CD4-positive, alpha-beta T cell treated with Interleukin-2 at 100 ng/mL for 4 hours (primary cell): Measurements from ENCODE around the gene UNC13A.
"Not testable (repeated sequence)": the region's sequence is repeated elsewhere in the genome, so short reads cannot be mapped to it uniquely, and the experiment has no call there.

Source experiments
- DNase-seq: peaks from one replicate; pipeline ENCODE4 v3.0.0-alpha.2; 2020; ENCODE audit warnings: low spot score

Gene UNC13A

GRCh38 chr19:17570291-17570690 lies 117.9 kb downstream of the UNC13A start:
- not testable (repeated sequence) for DNase-seq

DNA sequence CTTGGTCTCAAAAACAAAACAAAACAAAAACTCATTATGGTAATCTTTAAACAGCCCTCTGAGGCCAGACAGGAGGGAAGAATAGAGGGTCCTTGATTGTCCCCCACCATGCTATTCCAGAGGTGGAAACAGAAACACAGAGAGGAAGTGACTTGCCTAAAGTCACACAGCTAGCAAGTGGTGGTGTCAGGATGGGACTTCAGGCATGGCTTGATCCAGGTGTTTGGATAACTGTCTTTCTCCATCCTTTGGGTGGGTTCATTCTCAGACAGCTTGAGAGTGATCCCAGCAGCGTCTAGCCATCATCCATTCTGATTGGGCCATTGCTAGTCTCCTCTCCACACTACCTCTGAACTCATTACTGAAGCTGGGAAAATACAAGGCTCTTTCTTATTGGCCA lies 120.2 kb downstream of the UNC13A start:
- no peak for DNase-seq

DNA sequence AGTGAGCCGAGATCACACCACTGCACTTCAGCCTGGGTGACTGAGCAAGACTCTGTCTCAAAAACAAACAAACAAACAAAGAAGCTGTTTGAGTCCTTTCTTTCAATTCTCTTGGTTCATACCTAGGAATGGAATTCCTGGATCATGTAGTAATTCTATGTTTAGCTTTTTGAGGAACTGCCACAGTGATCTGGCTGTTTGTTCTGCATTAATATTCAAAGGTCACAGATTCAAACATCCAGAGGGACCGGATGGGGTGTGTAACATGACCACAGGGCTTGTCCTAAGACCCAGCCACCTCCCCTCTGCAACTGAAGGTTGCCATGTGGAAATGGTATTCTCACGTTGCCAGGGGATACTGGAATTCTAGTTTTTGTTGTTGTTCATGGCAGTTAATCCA lies 122.5 kb downstream of the UNC13A start:
- no peak for DNase-seq

DNA sequence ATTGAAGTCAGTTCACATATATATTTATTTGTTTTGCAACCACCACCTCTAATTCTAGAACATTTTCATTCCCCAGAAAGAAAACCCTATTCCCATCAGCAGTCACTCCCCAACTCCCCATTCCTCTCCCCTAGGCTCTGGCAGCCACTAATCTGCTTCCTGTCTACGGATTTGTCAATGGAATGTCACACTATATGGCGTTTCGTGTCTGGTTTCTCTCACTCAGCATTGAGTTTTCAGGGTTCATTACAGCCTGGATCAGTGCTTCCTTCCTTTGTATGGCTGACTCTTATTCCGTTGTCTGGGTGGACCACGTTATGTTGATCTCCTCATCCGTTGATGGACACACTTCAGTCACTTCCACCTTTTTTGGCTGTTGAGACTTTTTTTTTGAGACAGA lies 123.4 kb downstream of the UNC13A start:
- DNase-seq = no peak

- DNase-seq = no peak
These were observed 125.6 kb downstream of the UNC13A start for GRCh38 chr19:17562561-17562960.

DNA sequence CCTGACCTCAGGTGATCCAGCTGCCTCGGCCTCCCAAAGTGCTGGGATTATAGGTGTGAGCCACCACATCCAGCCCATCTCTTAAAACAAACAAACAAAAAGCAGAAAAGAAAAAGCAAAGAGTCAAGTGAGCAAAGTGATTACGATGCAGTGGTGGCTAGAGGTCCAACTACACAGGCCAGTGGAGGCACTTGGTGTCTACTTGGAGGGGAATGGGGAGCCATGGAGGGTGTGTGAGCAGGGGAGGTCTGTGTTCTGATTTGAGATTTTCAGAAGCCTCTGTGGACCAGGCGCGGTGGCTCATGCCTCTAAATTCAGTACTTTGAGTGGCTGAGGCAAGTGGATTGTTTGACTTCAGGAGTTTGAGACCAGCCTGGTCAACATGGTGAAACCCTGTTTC lies 126.1 kb downstream of the UNC13A start:
- DNase-seq = no peak

DNA sequence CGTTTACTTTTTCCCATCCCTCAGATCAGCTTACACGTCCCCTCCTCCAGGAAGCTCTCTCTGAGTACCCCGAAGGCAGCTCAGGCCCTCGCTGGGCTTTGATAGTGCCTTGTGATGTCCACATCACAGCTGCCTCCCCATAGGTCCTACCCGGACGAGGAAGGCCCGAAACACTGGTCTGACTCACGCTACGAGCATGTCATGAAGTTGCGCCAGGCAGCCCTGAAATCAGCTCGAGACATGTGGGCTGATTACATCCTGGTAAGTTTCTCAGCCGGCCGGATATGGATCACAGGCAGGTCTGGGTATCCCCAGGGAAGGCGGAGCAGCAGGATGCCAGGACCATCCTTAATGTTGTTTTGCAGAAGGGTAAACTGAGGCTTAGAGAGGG lies 128.0 kb downstream of the UNC13A start:
- no peak for DNase-seq

DNA sequence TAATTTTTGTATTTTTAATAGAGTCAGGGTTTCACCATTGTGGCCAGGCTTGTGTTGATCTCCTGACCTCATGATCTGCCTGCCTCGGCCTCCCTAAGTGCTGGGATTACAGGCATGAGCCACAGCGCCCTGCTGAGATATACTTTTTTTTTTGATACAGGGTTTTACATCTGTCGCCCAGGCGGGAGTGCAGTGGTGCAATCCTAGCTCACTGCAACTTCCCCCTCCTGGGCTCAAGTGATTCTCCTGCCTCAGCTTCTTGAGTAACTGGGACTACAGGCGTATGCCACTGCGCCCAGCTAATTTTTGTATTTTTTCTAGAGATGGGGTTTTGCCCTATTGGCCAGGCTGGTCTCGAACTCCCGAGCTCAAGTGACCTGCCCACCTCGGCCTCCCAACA lies 130.7 kb downstream of the UNC13A start:
- DNase-seq = no peak

DNA sequence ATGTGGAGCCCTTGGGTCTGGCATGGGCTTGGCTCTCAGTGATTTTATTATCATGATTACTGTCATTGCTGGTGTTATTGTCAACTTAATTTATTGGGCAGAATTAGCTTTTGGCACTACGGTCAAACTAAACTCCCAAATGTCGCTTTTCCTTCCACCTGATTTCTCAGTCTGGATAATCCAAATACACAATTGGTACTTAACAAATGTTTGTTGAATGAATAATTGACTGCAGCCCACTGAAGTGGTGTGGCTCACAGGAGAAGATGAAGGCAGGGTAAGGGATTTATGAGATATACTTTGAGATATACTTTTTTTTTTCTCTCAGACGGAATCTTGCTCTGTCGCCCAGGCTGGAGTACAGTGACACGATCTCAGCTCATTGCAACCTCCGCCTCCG lies 131.2 kb downstream of the UNC13A start:
- DNase-seq = no peak

DNA sequence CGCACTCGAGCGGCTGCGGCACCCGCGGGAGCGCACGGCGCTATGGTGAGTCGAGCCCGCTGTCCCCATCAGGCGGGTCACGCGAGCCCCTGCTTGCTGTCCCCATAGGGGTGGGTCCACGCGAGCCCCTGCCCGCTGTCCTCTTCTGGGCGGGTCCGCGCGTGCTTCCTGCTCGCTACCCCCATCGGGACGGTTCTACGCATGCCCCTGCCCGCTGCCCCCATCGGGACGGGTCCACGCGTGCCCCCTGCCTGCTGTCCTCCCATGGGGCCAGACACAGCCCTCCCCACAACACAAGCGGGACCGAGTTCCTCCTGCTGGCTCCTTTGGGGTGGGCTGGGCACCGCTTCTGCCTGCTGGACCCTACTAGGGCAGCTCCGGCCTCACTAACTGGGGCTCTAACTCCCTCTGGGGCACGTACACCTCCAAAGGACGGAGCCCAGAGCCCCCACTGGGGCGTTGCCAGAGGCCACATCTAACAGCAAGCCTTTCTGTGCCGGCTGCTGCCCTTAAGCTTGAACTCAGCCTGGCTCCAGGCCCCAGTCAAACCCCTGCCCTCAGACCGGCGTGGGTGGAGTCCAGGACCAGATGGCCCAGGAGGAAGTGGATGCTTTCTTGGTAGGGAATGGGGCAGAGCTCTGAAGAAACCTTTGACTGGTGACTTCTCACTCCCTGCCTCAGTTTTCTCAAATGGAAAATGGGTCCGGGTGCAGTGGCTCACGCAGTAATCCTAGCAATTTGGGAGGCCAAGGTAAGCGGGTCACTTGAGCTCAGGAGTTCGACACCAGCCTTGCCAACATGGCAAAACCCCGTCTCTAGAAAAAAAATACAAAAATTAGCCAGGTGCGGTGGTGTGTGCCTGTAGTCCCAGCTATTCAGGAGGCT lies 132.0 kb downstream of the UNC13A start:
- peak; percentile 11 for DNase-seq

GRCh38 chr19:17555480-17555928 lies 132.7 kb downstream of the UNC13A start, which contains the start of gene COLGALT1:
TSS of gene COLGALT1 (plus strand) at chr19:17555649. CDS start at chr19:17555714, 65 bp downstream.
- DNase-seq = peak; percentile 97

DNA sequence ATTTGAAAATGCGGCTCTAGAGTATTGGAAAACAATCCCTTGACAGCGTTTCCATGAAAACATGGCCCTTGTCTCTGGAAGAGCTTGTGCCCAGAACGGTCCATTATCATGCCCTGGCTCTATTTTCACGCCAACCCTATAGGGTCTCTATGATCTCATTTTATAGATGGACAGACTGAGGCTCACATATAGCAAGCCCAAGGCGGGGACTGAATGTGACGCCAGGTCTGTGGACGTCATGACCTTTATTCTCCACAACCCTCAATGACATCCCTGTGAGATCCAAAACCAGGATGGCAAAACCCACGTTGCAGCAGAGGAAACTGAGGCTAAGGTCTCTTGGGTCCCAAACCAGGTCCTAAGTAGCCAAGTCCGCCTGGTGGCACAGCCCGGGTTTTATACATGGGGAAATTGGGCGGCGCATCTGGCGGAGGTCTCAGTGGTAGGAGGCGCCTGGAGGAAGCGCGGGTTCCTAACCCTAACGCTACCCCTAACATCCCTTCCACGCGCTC lies 133.1 kb downstream of the UNC13A start:
- DNase-seq = no peak

GRCh38 chr19:17553256-17553655 lies 134.9 kb downstream of the UNC13A start:
- DNase-seq = no peak

DNA sequence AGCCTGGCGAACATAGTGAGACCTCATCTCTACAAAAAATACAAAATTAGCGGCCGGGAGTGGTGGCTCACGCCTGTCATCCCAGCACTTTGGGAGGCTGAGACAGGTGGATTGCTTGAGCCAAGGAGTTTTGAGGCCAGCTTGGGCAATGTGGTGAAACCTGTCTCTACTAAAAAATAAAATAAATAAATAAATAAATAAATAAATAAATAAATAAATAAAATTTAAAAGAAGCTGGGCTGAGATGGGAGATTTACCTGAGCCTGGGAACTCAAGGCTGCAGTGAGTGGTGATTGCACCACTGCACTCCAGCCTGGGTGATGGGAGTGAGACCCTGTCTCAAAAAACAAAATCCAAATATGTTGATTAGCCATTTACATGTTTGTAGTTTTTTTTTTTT lies 135.4 kb downstream of the UNC13A start:
- not testable (repeated sequence) for DNase-seq
